ENCODE measurements around the gene TTC39B. TPM values are rescaled to one million over a fixed set of nuclear protein-coding genes. Genes with fewer than 3 reads are reported as not detected.

Gene TTC39B
- total RNA-seq, 1 donor from 2014 or later, result 7.0 TPM

- no peak for FAIRE-seq
- no peaks in the 10 kb centered on the region for H3K79me2 ChIP-seq (ENCODE audit: insufficient read depth, low read length)
- Mint-ChIP-seq H3K4me3 (ENCODE audit: unreplicated experiment) (peak overlapping the region; percentile 73), H3K4me1 (ENCODE audit: low read depth, unreplicated experiment) (peaks cover 14% of the 10 kb centered on the region), H3K27me3 (ENCODE audit: low read depth, unreplicated experiment) (no peaks in the 10 kb centered on the region), H3K36me3 (ENCODE audit: low read depth, unreplicated experiment) (no peaks in the 10 kb centered on the region), H3K9me3 (ENCODE audit: unreplicated experiment) (no peaks in the 10 kb centered on the region), H3K27ac (ENCODE audit: unreplicated experiment) (no peak overlapping the region)
- TF ChIP-seq EZH2 (IDR thresholded peaks at IDR 0.05; ENCODE audit: insufficient read depth, low read length), result no peak
- no peak for TF ChIP-seq CTCF (IDR thresholded peaks at IDR 0.05; ENCODE audit: insufficient read depth, low read depth, low read length)
- no peaks in the 10 kb centered on the region for H3K36me3 ChIP-seq (ENCODE audit: insufficient read depth, low read length)
- H3K27ac ChIP-seq (ENCODE audit: low read depth, low read length), result no peak overlapping the region
- peak overlapping the region; percentile 100 for H2AFZ ChIP-seq (ENCODE audit: low read depth, low read length)
- peak overlapping the region; percentile 90 for H3K9ac ChIP-seq (ENCODE audit: low read length)
- peaks cover 12% of the 10 kb centered on the region for H3K4me1 ChIP-seq (ENCODE audit: insufficient read depth, low read length)
- no peaks in the 10 kb centered on the region for H3K9me3 ChIP-seq (ENCODE audit: insufficient read depth, low read depth, low read length)
- H4K20me1 ChIP-seq (ENCODE audit: insufficient read depth, low read length), result no peaks in the 10 kb centered on the region
- peak overlapping the region; percentile 97 for H3K4me2 ChIP-seq (ENCODE audit: low read length)
- no peaks in the 10 kb centered on the region for H3K27me3 ChIP-seq (ENCODE audit: insufficient read depth, low read length)
- H3K4me3 ChIP-seq (ENCODE audit: insufficient read depth, low read depth, low read length), result peak overlapping the region; percentile 84
- no peak for DNase-seq (ENCODE audit: low read depth)
Measured at GRCh38 chr9:15307523-15307841, 466 bp upstream of the TTC39B start.

- H3K9me3 ChIP-seq (ENCODE audit: insufficient read depth, low read depth, low read length), result no peaks in the 10 kb centered on the region
- H3K4me3 ChIP-seq (ENCODE audit: insufficient read depth, low read depth, low read length), result peak overlapping the region; percentile 84
- peak overlapping the region; percentile 100 for H2AFZ ChIP-seq (ENCODE audit: low read depth, low read length)
- peak overlapping the region; percentile 6 for H3K27ac Mint-ChIP-seq (ENCODE audit: unreplicated experiment)
- H3K27me3 ChIP-seq (ENCODE audit: insufficient read depth, low read length), result no peaks in the 10 kb centered on the region
- H3K27ac ChIP-seq (ENCODE audit: low read depth, low read length), result no peak overlapping the region
- no peaks in the 10 kb centered on the region for H3K79me2 ChIP-seq (ENCODE audit: insufficient read depth, low read length)
- H3K9me3 Mint-ChIP-seq (ENCODE audit: unreplicated experiment), result no peaks in the 10 kb centered on the region
- FAIRE-seq (no peak), DNase-seq (ENCODE audit: low read depth) (peak; percentile 41)
- TF ChIP-seq CTCF (IDR thresholded peaks at IDR 0.05; ENCODE audit: insufficient read depth, low read depth, low read length) (no peak), EZH2 (IDR thresholded peaks at IDR 0.05; ENCODE audit: insufficient read depth, low read length) (no peak)
- H3K4me2 ChIP-seq (ENCODE audit: low read length), result peak overlapping the region; percentile 97
- H3K27me3 Mint-ChIP-seq (ENCODE audit: low read depth, unreplicated experiment), result no peaks in the 10 kb centered on the region
- H3K4me3 Mint-ChIP-seq (ENCODE audit: unreplicated experiment), result peak overlapping the region; percentile 94
- no peaks in the 10 kb centered on the region for H3K36me3 Mint-ChIP-seq (ENCODE audit: low read depth, unreplicated experiment)
- H3K4me1 Mint-ChIP-seq (ENCODE audit: low read depth, unreplicated experiment), result peaks cover 14% of the 10 kb centered on the region
- no peaks in the 10 kb centered on the region for H3K36me3 ChIP-seq (ENCODE audit: insufficient read depth, low read length)
- peak overlapping the region; percentile 90 for H3K9ac ChIP-seq (ENCODE audit: low read length)
- no peaks in the 10 kb centered on the region for H4K20me1 ChIP-seq (ENCODE audit: insufficient read depth, low read length)
- H3K4me1 ChIP-seq (ENCODE audit: insufficient read depth, low read length), result peaks cover 12% of the 10 kb centered on the region
Measured at GRCh38 chr9:15306068-15306756, 804 bp downstream of the TTC39B start.

GRCh38 chr9:15305470-15305869 is 1.5 kb downstream of the TTC39B start:
- peaks cover 12% of the 10 kb centered on the region for H3K4me1 ChIP-seq (ENCODE audit: insufficient read depth, low read length)
- no peak overlapping the region for H3K4me3 ChIP-seq (ENCODE audit: insufficient read depth, low read depth, low read length)
- FAIRE-seq (no peak), DNase-seq (ENCODE audit: low read depth) (no peak)
- H3K9me3 Mint-ChIP-seq (ENCODE audit: unreplicated experiment), result no peaks in the 10 kb centered on the region
- H3K79me2 ChIP-seq (ENCODE audit: insufficient read depth, low read length), result no peaks in the 10 kb centered on the region
- TF ChIP-seq CTCF (IDR thresholded peaks at IDR 0.05; ENCODE audit: insufficient read depth, low read depth, low read length) (no peak), EZH2 (IDR thresholded peaks at IDR 0.05; ENCODE audit: insufficient read depth, low read length) (no peak)
- no peaks in the 10 kb centered on the region for H3K36me3 Mint-ChIP-seq (ENCODE audit: low read depth, unreplicated experiment)
- no peaks in the 10 kb centered on the region for H4K20me1 ChIP-seq (ENCODE audit: insufficient read depth, low read length)
- no peak overlapping the region for H3K27ac Mint-ChIP-seq (ENCODE audit: unreplicated experiment)
- H3K9ac ChIP-seq (ENCODE audit: low read length), result no peak overlapping the region
- peak overlapping the region; percentile 94 for H3K4me3 Mint-ChIP-seq (ENCODE audit: unreplicated experiment)
- peak overlapping the region; percentile 97 for H3K4me2 ChIP-seq (ENCODE audit: low read length)
- H3K9me3 ChIP-seq (ENCODE audit: insufficient read depth, low read depth, low read length), result no peaks in the 10 kb centered on the region
- no peaks in the 10 kb centered on the region for H3K27me3 Mint-ChIP-seq (ENCODE audit: low read depth, unreplicated experiment)
- H2AFZ ChIP-seq (ENCODE audit: low read depth, low read length), result no peak overlapping the region
- H3K36me3 ChIP-seq (ENCODE audit: insufficient read depth, low read length), result no peaks in the 10 kb centered on the region
- peaks cover 14% of the 10 kb centered on the region for H3K4me1 Mint-ChIP-seq (ENCODE audit: low read depth, unreplicated experiment)
- no peak overlapping the region for H3K27ac ChIP-seq (ENCODE audit: low read depth, low read length)
- H3K27me3 ChIP-seq (ENCODE audit: insufficient read depth, low read length), result no peaks in the 10 kb centered on the region
